Ovary (tissue), 3 donors: Measurements from ENCODE around the gene MGAT4C.

Source experiments
- EP300 ChIP-seq: sonication (generic); formaldehyde crosslinking; IDR thresholded peaks from one replicate; pipeline ENCODE4 v1.6.1; 2017; ENCODE audit warnings: antibody characterized with exemption
- POLR2A ChIP-seq: fragments of 450-650 bp; IDR thresholded peaks from one replicate; pipeline ENCODE4 v1.6.1; 2017; ENCODE audit warnings: antibody characterized with exemption, mild to moderate bottlenecking, moderate library complexity
- TF ChIP-seq, protein P1 (sequence below), 3 donors: fragments of 450-650 bp in 2 of 3; fragments of 200-600 bp in 1 of 3; IDR thresholded peaks; one replicate each; pipeline versions ENCODE4 v1.5.1 to v1.8.0; 2016 to 2022; ENCODE audit warnings: antibody characterized with exemption in 3 of 3, mild to moderate bottlenecking in 1 of 3
- donor health status: DM: no; HTN: no; CAD: no.

DNA sequence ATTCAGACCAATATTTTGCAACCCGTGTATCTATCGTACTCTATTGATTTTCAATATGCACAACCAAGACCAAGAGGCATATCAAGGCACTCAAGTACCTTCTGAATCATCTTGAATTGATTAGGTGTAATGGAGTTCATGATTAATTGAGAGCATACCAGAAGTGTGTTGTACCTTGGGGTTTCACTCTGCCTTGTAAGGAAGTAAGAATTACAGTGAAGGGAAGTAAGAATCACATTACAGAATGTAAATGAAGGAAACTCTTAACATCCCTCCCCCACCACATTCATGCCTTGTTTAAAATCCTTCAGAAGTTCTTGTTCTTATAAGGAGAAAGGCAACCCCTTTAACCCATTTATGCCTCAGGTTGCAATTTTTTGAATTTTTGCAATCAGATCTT is 5.4 kb upstream of the MGAT4C start:
- TF ChIP-seq, protein P1, sequence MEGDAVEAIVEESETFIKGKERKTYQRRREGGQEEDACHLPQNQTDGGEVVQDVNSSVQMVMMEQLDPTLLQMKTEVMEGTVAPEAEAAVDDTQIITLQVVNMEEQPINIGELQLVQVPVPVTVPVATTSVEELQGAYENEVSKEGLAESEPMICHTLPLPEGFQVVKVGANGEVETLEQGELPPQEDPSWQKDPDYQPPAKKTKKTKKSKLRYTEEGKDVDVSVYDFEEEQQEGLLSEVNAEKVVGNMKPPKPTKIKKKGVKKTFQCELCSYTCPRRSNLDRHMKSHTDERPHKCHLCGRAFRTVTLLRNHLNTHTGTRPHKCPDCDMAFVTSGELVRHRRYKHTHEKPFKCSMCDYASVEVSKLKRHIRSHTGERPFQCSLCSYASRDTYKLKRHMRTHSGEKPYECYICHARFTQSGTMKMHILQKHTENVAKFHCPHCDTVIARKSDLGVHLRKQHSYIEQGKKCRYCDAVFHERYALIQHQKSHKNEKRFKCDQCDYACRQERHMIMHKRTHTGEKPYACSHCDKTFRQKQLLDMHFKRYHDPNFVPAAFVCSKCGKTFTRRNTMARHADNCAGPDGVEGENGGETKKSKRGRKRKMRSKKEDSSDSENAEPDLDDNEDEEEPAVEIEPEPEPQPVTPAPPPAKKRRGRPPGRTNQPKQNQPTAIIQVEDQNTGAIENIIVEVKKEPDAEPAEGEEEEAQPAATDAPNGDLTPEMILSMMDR (IDR thresholded peaks at IDR 0.05): no peak
- no peak for TF ChIP-seq EP300
- no peak for TF ChIP-seq POLR2A
